Measurements from ENCODE around the gene KIF1A.

Gene KIF1A

GRCh38 chr2:240735476-240735875 lies 84.5 kb downstream of the KIF1A start:
- no peak for DNase-seq (ENCODE audit: extremely low read depth, low read depth)
- no peak for TF ChIP-seq CTCF (IDR thresholded peaks at IDR 0.05; ENCODE audit: low read depth, low read length)

- TF ChIP-seq CTCF (IDR thresholded peaks at IDR 0.05; ENCODE audit: low read depth, low read length): no peak
- no peak for DNase-seq (ENCODE audit: extremely low read depth, low read depth)
Observed at GRCh38 chr2:240734756-240735155, 85.3 kb downstream of the KIF1A start.

GRCh38 chr2:240733803-240734495 lies 86.1 kb downstream of the KIF1A start:
- no peak for DNase-seq (ENCODE audit: extremely low read depth, low read depth)
- no peak for TF ChIP-seq CTCF (IDR thresholded peaks at IDR 0.05; ENCODE audit: low read depth, low read length)

- DNase-seq (ENCODE audit: extremely low read depth, low read depth): no peak
- no peak for TF ChIP-seq CTCF (IDR thresholded peaks at IDR 0.05; ENCODE audit: low read depth, low read length)
Observed at GRCh38 chr2:240732911-240733622, 87.0 kb downstream of the KIF1A start.

- DNase-seq (ENCODE audit: extremely low read depth, low read depth): no peak
Observed at GRCh38 chr2:240732184-240732583, 87.8 kb downstream of the KIF1A start.

GRCh38 chr2:240731178-240731545 lies 88.9 kb downstream of the KIF1A start:
- no peak for TF ChIP-seq CTCF (IDR thresholded peaks at IDR 0.05; ENCODE audit: low read depth, low read length)
- DNase-seq (ENCODE audit: extremely low read depth, low read depth): no peak

More at GRCh38 chr2:240732184-240732583, 87.8 kb downstream of the KIF1A start:
- TF ChIP-seq CTCF (IDR thresholded peaks at IDR 0.05; ENCODE audit: low read depth, low read length): no peak

- DNase-seq (ENCODE audit: extremely low read depth, low read depth): no peak
- no peak for TF ChIP-seq CTCF (IDR thresholded peaks at IDR 0.05; ENCODE audit: low read depth, low read length)
Observed at GRCh38 chr2:240730501-240731177, 89.4 kb downstream of the KIF1A start.
